RPMI8226 (cell line): ENCODE measurements around the gene GABRA6.
"Not testable (repeated sequence)": the region's sequence is repeated elsewhere in the genome, so short reads cannot be mapped to it uniquely, and the experiment has no call there.

Experiments used
- DNase-seq: peaks from one replicate; pipeline ENCODE4 v3.0.0-alpha.2; 2015

The GABRA6 gene

GRCh38 chr5:161685461-161685860, at the start of gene GABRA6:
Gene GABRA6 (plus strand): TSS chr5:161685721. CDS start chr5:161685990, 269 bp downstream.
- DNase-seq, result no peak

GRCh38 chr5:161637591-161637990, 47.9 kb upstream of the GABRA6 start:
- DNase-seq, result no peak

- DNase-seq, result no peak
These were observed 44.1 kb upstream of the GABRA6 start for GRCh38 chr5:161641444-161641843.

DNA sequence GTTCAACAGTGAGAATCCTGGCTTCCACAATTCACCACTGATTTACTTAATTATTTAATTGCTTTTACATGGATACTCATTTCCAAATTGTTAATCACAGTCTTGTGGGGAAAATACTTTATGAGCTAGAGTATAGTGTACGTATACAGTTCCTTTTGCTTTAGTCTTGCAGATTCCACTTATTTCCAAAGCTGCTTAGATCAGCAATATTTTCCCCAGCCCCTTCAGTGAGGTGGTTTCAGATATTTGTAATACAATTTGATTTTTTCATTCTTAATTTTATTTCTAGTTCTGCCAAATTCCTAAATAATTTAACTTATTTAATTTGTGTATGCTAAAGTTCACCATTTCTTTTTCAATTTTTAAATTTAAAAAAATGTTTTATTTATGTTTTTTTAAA, 40.3 kb upstream of the GABRA6 start:
- DNase-seq, result no peak

- DNase-seq, result not testable (repeated sequence)
These were observed 33.6 kb upstream of the GABRA6 start for GRCh38 chr5:161651926-161652325.

GRCh38 chr5:161660806-161661205, 24.7 kb upstream of the GABRA6 start:
- no peak for DNase-seq

DNA sequence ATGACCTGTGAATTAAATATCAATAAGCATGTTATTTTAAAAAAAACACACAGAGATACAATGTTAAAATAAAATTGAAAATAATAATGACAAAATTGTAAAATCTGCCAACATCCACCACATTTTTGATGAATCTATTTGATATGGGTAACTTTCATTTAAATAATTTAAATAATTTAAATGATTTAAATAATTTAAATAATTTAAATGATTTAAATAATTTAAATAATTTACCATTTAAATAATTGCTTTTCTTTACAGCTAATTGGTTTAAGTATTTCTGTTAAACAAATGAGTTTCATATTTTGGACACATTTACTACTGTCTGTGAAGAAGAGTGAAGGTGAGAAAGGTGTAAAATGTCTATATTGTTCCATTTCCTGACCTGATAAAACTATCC, 22.1 kb upstream of the GABRA6 start:
- no peak for DNase-seq

DNA sequence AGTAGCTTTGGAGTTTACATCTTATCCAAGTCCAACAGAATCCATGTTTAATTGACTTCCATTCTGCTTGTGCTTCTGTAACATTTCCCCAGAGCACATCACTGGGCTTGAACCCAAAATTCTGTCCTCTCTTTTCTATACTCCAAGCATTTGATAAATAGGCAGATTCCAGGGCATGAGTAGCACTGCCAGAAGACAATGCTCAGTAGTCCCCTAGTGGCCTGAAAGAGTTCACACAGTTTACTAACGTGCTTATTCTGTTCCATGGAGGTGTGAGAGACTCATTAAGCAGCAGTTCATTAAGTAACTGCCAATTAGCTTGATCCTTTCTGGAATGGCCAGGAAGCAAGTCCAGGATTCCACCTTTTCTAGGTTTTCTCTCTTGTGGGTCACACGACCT, 9.4 kb upstream of the GABRA6 start:
- DNase-seq, result no peak

GRCh38 chr5:161686149-161686548, 628 bp downstream of the GABRA6 start:
- DNase-seq, result no peak

DNA sequence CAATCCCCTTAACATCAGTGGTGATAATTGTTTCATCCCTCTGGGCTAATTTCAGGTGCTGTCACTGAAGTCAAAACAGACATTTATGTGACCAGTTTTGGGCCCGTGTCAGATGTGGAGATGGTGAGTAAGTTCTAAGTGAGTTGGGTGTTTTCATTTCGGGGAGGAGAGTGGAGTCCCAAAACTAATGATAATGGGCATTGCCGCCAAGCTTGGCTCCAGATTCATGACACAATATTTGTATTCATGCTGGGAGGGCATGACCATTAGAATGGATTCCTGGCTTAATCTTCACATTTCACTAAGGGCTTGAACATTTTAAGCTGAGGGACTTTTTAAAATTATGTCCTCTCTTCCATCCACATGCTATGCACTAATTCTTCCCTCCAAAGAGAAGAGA, 1.4 kb downstream of the GABRA6 start:
- no peak for DNase-seq

- DNase-seq, result no peak
These were observed 1.8 kb downstream of the GABRA6 start for GRCh38 chr5:161687316-161687715.

- DNase-seq, result no peak
These were observed 6.4 kb downstream of the GABRA6 start for GRCh38 chr5:161691911-161692310.

DNA sequence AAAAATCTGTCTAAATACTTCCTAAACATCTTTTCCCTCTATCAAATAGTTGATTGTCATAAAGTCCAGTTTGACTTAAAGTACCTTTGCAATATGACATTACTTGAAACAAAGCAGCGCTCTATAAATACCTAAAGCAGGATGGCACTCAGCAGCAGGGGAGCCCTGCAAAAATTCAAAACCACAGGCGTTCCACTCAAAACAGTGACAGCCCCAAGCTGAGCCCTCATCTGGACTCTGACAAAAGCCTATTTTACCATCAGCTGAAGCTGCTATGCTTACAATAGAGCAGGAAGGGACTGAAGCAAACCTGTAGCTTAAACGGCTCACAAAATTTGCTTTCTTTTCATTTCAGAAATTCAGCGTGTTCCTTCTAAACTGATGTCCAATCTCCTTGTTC, 11.5 kb downstream of the GABRA6 start:
- DNase-seq, result no peak

DNA sequence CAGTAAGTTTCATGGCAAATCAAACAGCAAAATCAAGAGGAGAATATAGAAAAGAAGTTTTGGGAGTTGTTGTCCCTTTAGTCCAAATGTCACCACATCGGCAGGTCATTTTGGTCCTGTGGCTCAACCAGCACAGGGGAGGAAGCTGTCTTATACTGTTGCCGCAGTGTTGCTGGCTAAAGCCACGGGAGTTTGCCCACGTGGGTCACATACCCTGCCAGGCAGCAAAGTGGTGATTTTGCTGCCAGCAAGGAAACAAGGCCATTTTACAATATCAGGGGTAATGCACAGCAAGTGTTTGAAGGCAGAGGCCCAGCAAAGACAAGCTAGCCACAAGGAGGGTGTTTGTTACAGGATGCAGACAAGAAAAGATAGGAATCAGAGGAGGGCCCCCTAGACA, 14.5 kb downstream of the GABRA6 start:
- no peak for DNase-seq

DNA sequence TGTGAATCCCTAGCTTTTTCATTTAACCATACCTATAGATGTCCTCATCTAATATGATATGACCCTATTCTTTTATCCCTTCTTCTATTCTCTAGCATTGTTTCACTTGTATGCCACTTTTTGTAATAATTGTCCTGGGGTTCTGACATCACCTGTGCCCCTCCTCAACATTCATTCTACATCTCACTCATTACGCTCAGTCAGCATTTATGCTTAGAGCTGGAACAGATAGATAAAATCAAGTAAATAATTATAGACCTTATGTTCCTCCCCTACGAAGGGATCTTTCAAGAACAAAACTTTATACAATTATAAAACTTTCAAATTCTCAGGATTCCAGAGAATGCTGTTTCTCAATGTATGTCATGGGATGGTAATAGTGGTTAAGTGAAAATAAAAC, 18.0 kb downstream of the GABRA6 start:
- DNase-seq, result no peak

GRCh38 chr5:161707382-161707781, 21.9 kb downstream of the GABRA6 start:
- no peak for DNase-seq

GRCh38 chr5:161709239-161709638, 23.7 kb downstream of the GABRA6 start:
- DNase-seq, result no peak

- no peak for DNase-seq
These were observed 27.5 kb downstream of the GABRA6 start for GRCh38 chr5:161713042-161713441.

DNA sequence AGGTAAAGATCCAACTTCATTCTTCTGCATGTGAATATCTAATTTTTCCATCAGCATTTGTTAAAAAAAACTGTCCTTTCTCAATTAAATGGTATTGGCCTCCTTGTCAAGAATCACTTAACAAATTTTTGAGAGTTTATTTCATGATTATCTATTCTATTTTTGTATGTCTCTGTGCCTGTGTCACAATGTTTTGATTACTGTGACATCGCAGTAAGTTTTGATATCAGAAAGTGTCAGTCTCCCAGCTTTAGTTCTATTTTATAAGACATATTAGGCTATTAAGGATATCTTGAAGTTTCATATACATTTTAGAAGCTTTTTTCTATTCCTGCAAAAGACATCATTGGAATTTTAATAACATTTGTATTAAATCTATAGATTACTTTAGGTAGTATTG, 33.6 kb downstream of the GABRA6 start:
- no peak for DNase-seq

DNA sequence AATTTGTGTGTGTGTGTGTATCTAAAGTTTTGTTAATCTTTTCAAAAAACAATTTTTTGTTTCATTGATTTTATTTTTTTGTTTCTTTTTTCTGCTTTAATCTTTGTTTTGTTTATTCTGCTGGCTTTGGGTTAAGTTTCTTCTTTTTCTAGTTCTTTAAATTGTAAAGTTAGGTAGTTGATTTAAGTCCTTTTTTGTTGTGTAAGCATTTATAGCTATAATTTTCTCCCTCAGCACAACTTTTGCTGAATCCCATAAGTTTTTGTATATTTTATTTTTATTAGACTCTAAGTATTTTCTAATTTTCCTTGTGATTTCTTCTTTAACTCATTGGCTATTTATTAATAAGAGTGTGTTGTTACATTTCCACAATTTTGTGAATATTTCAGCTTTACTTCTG, 34.9 kb downstream of the GABRA6 start:
- DNase-seq, result no peak

DNA sequence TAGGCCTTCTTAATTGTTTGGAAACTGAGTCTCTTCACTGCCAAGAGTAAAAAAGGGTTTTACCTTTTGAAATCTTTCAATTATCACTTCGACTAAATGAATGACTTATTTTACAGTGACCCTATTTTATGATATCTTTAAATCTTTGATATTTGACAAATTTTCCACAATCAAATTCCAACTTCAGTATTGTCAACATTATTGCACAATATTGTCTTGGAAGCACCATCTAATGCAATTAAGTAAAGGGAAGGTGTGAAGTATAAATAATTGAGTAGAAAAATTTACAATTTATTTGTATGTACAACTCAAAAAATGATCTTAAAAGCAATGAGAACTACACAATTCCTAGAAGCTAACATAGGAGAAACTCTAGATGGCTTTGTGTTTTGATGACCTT, 49.2 kb downstream of the GABRA6 start:
- no peak for DNase-seq

DNA sequence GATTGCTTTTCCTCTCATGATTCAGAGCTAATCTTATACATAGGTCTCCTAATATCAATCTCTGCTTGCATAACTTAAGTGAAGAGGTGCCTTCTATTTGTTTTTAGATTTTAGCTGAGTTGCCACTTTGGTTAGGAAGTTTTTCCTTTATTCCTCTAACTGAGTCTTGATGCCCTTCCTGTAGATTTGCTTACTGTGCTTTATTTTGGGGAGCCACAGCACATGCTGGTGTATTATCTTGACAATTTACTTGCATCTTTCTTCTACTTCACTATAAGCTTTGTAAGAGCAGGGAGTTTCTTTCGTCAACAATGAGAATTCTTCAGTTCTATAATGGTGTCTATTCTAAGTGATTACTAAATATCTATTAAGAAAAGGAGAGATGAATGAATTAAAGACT, 54.9 kb downstream of the GABRA6 start:
- DNase-seq, result no peak

DNA sequence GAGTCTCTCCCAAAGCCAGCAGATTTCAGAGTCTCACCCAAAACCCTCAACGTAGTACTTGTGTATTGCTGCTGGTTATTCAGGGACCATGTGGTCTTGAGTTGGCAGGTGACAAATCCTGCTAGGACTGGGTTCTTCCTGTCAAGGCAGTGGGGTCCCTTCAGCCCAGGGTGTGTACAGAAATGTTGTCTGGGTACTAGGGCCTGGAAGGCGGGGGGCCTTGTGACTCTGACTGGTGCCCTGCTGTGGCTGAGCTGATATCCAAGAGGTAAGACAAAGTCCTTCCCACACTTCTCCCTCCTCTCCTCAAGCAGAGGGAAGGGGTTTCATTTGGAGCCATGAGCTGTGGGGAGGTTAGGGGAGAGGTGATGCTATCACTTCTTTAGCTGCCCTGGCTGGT, 58.8 kb downstream of the GABRA6 start:
- DNase-seq, result no peak

DNA sequence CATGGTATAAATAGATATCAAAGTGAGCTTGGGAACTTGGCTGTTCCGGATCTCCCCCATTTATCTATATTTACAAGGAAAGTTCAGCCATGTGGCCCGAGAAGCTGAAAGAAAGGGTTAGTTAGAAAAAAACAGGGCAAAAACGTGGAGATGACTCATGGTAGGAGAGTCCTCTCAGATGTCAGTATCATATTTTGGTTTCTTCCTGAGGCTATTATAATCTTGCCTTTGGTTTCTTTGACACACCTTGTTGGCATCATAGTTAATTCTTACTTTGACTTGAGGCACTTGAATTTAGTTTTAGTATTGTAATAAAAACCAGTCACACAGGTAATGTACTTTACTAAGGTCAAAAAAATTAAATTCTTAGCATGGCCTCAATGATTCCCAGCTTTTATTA, 59.9 kb downstream of the GABRA6 start:
- no peak for DNase-seq

DNA sequence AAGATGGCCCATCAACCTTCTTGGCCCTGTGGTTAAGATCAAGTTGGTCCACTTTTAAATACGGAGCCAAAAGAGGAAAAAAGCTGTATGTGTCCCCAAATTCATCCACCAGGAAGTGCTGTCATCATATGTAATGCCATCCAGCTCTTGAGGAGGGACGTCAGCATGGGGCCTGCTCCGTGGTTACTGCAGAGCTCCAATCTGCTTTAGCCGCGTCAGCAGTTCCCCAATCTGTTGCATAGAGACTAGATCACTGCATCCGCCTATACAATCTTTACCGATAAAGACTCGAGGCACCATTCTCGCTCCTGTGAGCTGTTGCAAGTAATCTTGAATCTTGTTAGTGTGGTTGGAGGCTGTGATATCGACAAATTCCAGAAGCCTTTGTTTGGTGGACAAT, 65.7 kb downstream of the GABRA6 start:
- peak; percentile 5 for DNase-seq
